ENCODE measurements around the gene SNRPA1. TPM values are rescaled to one million over a fixed set of nuclear protein-coding genes. Genes with fewer than 3 reads are reported as not detected.

The SNRPA1 gene
- total and polyA plus RNA-seq, 7 experiments from 2014 or later: 59.6 to 212 (median 90.1) TPM

DNA sequence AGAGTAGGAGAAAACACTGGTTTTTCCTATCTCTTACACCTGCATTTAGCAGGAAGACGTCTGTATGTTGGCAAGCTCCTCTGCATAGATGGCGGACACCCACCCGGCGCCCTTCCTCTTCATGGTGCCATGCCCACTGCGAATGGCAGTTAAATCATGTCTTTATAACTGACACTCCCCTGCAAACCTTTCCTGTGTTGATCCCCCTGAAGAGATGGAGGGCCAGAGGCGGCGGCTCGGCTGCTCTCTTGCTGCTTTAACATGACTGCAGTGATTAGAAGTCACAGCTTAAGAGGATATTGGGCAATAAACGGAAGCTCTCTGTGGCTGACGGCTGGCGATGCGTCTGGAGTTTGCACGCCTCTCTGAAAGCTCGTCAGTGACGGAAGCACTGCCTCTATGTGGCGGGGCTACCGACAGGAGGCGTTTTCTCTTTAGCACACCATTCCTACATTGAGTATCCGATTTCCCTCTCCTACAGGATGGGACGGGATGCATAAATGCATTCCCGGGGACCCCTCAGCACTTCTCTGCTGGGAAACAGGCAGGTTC, 25.5 kb upstream of the SNRPA1 start:
- ATAC-seq (peak; percentile 96), DNase-seq (peak; percentile 32 to 75 (median 61))
- H3K9me3 ChIP-seq (ENCODE audit: control insufficient read depth in 2 of 3, low read length in 3 of 3): no peaks in the 10 kb centered on the region
- peaks cover 5 to 8% of the 10 kb centered on the region in 2 donors for H3K4me1 ChIP-seq (ENCODE audit: control insufficient read depth in 2 of 2, insufficient read depth in 2 of 2, low read length in 2 of 2)
- no peaks in the 10 kb centered on the region for H3K27me3 ChIP-seq (ENCODE audit: control insufficient read depth in 2 of 2, insufficient read depth in 2 of 2, low read length in 2 of 2)
- ChIA-PET CTCF (interaction anchor here (0.8 to 1.8 kb wide), 5 partner anchors 11 to 320 kb away, joined by 3 to 8 read pairs (median 5); partner anchors contain the start of gene SNRPA1), POLR2A (interaction anchor here (0.5 to 2.3 kb wide), 8 partner anchors 12 to 1009 kb away, joined by 3 to 24 read pairs (median 4); partner anchors contain the start of genes SNRPA1 and TARS3)
- Mint-ChIP-seq H3K27me3 (peaks cover 2 to 20% (median 9%) of the 10 kb centered on the region in 5 donors), H3K4me3 (peak overlapping the region; percentile 68 to 91 (median 86)), H3K36me3 (peaks cover 0 to 3% (median 0%) of the 10 kb centered on the region in 5 donors), H3K27ac (peak overlapping the region; percentile 88 to 97 (median 94)), H3K9me3 (peaks cover 0 to 3% (median 0%) of the 10 kb centered on the region in 11 donors), H3K4me1 (peaks cover 13 to 14% (median 14%) of the 10 kb centered on the region in 7 donors)
- intact Hi-C loops (cut with micrococcal nuclease): loop anchor here (1.0 kb wide), 4 partner anchors 14 to 332 kb away; partner anchors contain the start of genes SNRPA1 (in 2 of the 2) and TM2D3 (in 1 of the 2)
- H3K36me3 ChIP-seq (ENCODE audit: control insufficient read depth in 2 of 3, insufficient read depth in 3 of 3, low read length in 3 of 3): no peaks in the 10 kb centered on the region
- peak overlapping the region; percentile 68 for H3K4me3 ChIP-seq (ENCODE audit: low read length)
- peak overlapping the region; percentile 55 for H3K27ac ChIP-seq (ENCODE audit: low read depth, low read length)

DNA sequence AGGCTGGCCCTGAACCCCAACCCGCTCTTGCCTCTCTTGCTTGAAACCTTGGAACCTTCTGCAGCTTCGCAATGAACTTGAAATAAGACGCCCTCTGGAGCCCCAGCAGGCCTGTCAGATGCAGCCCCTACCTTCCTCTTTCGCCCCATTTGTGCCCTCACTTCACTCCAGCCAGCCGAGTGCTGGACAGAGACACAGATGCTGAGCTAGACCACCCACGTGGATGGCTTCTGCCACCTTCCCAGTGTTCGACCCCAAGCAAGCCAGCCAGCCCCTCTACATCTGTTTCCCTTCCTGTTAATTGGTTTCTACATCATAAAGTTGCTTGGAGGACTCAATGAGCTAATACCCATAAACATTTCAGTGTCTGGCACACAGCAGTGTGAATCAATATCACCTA, 23.8 kb upstream of the SNRPA1 start:
- Mint-ChIP-seq H3K9me3 (peaks cover 0 to 3% (median 0%) of the 10 kb centered on the region in 11 donors), H3K36me3 (peaks cover 0 to 3% (median 0%) of the 10 kb centered on the region in 5 donors), H3K4me3 (no peak overlapping the region), H3K27me3 (peaks cover 0 to 11% (median 6%) of the 10 kb centered on the region in 5 donors), H3K27ac (peak overlapping the region in 3 of 9 donors; percentile 6 to 56 (median 36)), H3K4me1 (peaks cover 13 to 14% (median 14%) of the 10 kb centered on the region in 7 donors)
- CTCF ChIA-PET: interaction anchor here (1.8 kb wide), 1 partner anchor 13 kb away, joined by 5 read pairs; no protein-coding TSS in a partner anchor
- POLR2A ChIA-PET: interaction anchor here (2.3 kb wide), 1 partner anchor 24 kb away, joined by 24 read pairs; the partner anchor contains the start of gene SNRPA1
- Histone ChIP-seq H3K4me1 (ENCODE audit: control insufficient read depth in 2 of 2, insufficient read depth in 2 of 2, low read length in 2 of 2) (peaks cover 5 to 8% of the 10 kb centered on the region in 2 donors), H3K27me3 (ENCODE audit: control insufficient read depth in 2 of 2, insufficient read depth in 2 of 2, low read length in 2 of 2) (no peaks in the 10 kb centered on the region), H3K36me3 (ENCODE audit: control insufficient read depth in 2 of 3, insufficient read depth in 3 of 3, low read length in 3 of 3) (no peaks in the 10 kb centered on the region), H3K9me3 (ENCODE audit: control insufficient read depth in 2 of 3, low read length in 3 of 3) (no peaks in the 10 kb centered on the region), H3K27ac (ENCODE audit: low read depth, low read length) (no peak overlapping the region), H3K4me3 (ENCODE audit: low read length) (no peak overlapping the region)
- intact Hi-C loops (cut with micrococcal nuclease): no loop called here
- no peak for ATAC-seq
- no peak for DNase-seq

DNA sequence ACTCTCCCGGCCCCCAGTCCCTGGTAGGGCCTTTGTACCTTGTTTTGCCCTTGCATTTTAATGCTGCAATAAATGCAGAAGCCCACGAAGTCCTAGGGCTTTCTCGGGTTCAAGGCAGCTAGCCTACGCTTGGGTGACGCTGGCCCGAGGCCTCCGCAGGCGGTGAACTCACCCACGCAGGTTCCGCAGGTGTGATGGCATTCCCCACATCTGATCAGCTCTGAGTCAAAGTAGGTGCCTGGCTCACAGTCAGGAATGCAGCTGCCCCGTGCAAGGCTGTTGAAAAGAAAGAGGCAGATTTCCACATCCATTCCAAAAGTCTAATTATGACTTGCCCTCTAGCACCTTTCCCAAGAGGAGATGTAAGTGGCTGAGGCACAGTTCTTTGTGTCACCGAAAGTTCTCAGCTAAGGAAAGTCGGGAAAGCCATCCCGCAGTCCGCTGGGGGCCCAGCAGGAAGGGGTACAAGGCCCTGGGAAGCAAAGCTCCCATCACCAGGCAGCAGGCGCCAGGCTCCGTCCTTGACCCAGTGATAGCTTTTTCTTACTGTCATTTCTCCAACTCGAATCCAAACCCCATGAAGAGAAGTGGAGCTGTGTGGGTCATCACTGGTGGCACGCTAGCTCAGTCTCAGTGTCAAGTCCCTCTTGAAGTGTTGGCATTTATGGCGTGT, 23.2 kb upstream of the SNRPA1 start:
- H3K4me1 ChIP-seq (ENCODE audit: control insufficient read depth in 2 of 2, insufficient read depth in 2 of 2, low read length in 2 of 2): peaks cover 5 to 8% of the 10 kb centered on the region in 2 donors
- Mint-ChIP-seq H3K4me1 (peaks cover 13 to 14% (median 14%) of the 10 kb centered on the region in 7 donors), H3K36me3 (peaks cover 0 to 3% (median 0%) of the 10 kb centered on the region in 5 donors), H3K27me3 (peaks cover 0 to 11% (median 6%) of the 10 kb centered on the region in 5 donors), H3K9me3 (peaks cover 0 to 3% (median 0%) of the 10 kb centered on the region in 11 donors), H3K27ac (peak overlapping the region in 1 of 9 donors; percentile 10), H3K4me3 (no peak overlapping the region)
- H3K9me3 ChIP-seq (ENCODE audit: control insufficient read depth in 2 of 3, low read length in 3 of 3): no peaks in the 10 kb centered on the region
- intact Hi-C loops (cut with micrococcal nuclease): no loop called here
- DNase-seq (no peak), ATAC-seq (no peak)
- H3K4me3 ChIP-seq (ENCODE audit: low read length): no peak overlapping the region
- no peaks in the 10 kb centered on the region for H3K27me3 ChIP-seq (ENCODE audit: control insufficient read depth in 2 of 2, insufficient read depth in 2 of 2, low read length in 2 of 2)
- no peak overlapping the region for H3K27ac ChIP-seq (ENCODE audit: low read depth, low read length)
- ChIA-PET POLR2A (interaction anchor here (0.6 kb wide), 1 partner anchor 77 kb away, joined by 3 read pairs; no protein-coding TSS in a partner anchor), CTCF (no interaction called here)
- H3K36me3 ChIP-seq (ENCODE audit: control insufficient read depth in 2 of 3, insufficient read depth in 3 of 3, low read length in 3 of 3): no peaks in the 10 kb centered on the region

DNA sequence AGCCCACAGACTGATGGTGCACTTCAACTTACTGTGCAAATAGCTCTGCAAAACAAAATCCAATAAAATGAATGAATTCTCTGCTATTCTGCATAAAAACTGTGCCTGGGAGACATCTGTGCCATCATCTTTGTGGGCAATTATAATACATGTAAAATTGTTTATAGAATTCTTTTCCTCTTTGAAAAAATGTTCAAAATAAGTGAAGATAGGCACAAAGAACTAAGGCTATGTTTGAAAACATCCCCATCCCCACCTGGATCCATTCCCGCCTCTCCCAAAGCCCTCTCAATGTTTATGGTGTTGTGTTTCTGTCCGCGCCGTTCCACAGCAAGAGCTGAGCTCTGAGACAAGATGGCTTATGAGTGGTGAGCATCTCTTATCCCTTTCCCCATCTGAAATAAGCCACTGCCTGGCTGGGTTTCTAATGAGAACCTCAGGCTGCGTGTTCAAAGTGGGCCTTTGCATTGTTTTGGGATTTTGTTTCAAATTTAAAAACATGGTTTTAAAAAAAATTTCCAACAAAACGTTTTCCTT, 22.4 kb upstream of the SNRPA1 start:
- no peaks in the 10 kb centered on the region for H3K9me3 ChIP-seq (ENCODE audit: control insufficient read depth in 2 of 3, low read length in 3 of 3)
- Mint-ChIP-seq H3K4me1 (peaks cover 13 to 14% (median 14%) of the 10 kb centered on the region in 7 donors), H3K27ac (no peak overlapping the region), H3K36me3 (peaks cover 0 to 3% (median 0%) of the 10 kb centered on the region in 5 donors), H3K9me3 (peaks cover 0 to 3% (median 0%) of the 10 kb centered on the region in 11 donors), H3K4me3 (no peak overlapping the region), H3K27me3 (peaks cover 0 to 11% (median 6%) of the 10 kb centered on the region in 5 donors)
- intact Hi-C loops (cut with micrococcal nuclease): no loop called here
- ATAC-seq (no peak), DNase-seq (no peak)
- H3K36me3 ChIP-seq (ENCODE audit: control insufficient read depth in 2 of 3, insufficient read depth in 3 of 3, low read length in 3 of 3): no peaks in the 10 kb centered on the region
- peaks cover 5 to 8% of the 10 kb centered on the region in 2 donors for H3K4me1 ChIP-seq (ENCODE audit: control insufficient read depth in 2 of 2, insufficient read depth in 2 of 2, low read length in 2 of 2)
- no peak overlapping the region for H3K4me3 ChIP-seq (ENCODE audit: low read length)
- no peaks in the 10 kb centered on the region for H3K27me3 ChIP-seq (ENCODE audit: control insufficient read depth in 2 of 2, insufficient read depth in 2 of 2, low read length in 2 of 2)
- CTCF ChIA-PET: no interaction called here
- no peak overlapping the region for H3K27ac ChIP-seq (ENCODE audit: low read depth, low read length)
- POLR2A ChIA-PET: no interaction called here

DNA sequence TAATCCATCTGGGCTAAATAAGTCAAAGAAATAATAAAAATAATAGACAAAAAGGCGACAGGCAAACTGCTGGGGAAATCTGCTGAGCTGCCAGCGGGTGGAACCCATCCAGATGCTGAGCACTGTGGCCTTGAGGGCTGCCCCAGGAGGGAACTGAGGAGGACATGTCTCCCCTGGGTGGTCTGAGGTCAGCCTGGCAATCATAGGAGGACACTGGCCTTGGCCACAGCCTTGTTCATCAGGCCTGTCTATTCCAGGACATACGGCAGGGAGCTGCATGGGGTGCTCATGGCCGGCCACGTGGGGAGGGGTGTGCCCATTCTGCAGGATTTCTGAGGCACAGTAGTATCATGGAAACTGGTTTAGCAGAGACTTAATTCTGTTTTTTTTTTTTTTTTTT, 21.5 kb upstream of the SNRPA1 start:
- Histone ChIP-seq H3K36me3 (ENCODE audit: control insufficient read depth in 2 of 3, insufficient read depth in 3 of 3, low read length in 3 of 3) (no peaks in the 10 kb centered on the region), H3K9me3 (ENCODE audit: control insufficient read depth in 2 of 3, low read length in 3 of 3) (no peaks in the 10 kb centered on the region), H3K4me1 (ENCODE audit: control insufficient read depth in 2 of 2, insufficient read depth in 2 of 2, low read length in 2 of 2) (peaks cover 5 to 8% of the 10 kb centered on the region in 2 donors), H3K27ac (ENCODE audit: low read depth, low read length) (no peak overlapping the region), H3K27me3 (ENCODE audit: control insufficient read depth in 2 of 2, insufficient read depth in 2 of 2, low read length in 2 of 2) (no peaks in the 10 kb centered on the region), H3K4me3 (ENCODE audit: low read length) (no peak overlapping the region)
- Mint-ChIP-seq H3K36me3 (peaks cover 0 to 3% (median 0%) of the 10 kb centered on the region in 5 donors), H3K27ac (no peak overlapping the region), H3K9me3 (peaks cover 0 to 3% (median 0%) of the 10 kb centered on the region in 11 donors), H3K27me3 (peaks cover 0 to 11% (median 2%) of the 10 kb centered on the region in 5 donors), H3K4me3 (no peak overlapping the region), H3K4me1 (peaks cover 12 to 14% (median 13%) of the 10 kb centered on the region in 7 donors)
- CTCF ChIA-PET: no interaction called here
- intact Hi-C loops (cut with micrococcal nuclease): no loop called here
- DNase-seq: no peak
- POLR2A ChIA-PET: no interaction called here
- no peak for ATAC-seq

DNA sequence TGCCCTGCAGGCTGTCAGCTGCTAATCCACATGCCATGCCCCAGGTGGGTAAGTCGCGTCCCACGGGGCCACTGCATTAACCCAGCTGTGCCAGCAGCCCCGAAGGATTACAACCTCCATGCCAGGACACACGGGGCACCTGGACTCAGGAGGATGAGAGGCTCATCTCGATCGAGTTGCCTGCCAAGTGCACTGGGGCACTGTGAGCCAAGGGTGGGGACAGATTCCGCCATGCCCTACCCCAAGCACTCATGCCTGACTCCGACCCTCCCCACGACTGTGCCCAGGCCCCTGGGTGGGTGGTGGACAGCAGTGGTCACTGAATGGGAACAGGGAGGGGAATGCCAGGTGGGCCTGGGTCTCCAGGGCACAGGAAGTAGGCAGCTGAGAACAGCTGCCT, 20.7 kb upstream of the SNRPA1 start:
- no peak overlapping the region for H3K4me3 Mint-ChIP-seq
- H3K27ac Mint-ChIP-seq: no peak overlapping the region
- peaks cover 0 to 4% of the 10 kb centered on the region in 2 donors for H3K4me1 ChIP-seq (ENCODE audit: control insufficient read depth in 2 of 2, insufficient read depth in 2 of 2, low read length in 2 of 2)
- peaks cover 0 to 2% (median 0%) of the 10 kb centered on the region in 11 donors for H3K9me3 Mint-ChIP-seq
- H3K9me3 ChIP-seq (ENCODE audit: control insufficient read depth in 2 of 3, low read length in 3 of 3): no peaks in the 10 kb centered on the region
- no peaks in the 10 kb centered on the region for H3K27me3 ChIP-seq (ENCODE audit: control insufficient read depth in 2 of 2, insufficient read depth in 2 of 2, low read length in 2 of 2)
- H3K4me3 ChIP-seq (ENCODE audit: low read length): no peak overlapping the region
- H3K27ac ChIP-seq (ENCODE audit: low read depth, low read length): no peak overlapping the region
- H3K4me1 Mint-ChIP-seq: peaks cover 6 to 9% (median 7%) of the 10 kb centered on the region in 7 donors
- intact Hi-C loops (cut with micrococcal nuclease): no loop called here
- ChIA-PET POLR2A (no interaction called here), CTCF (interaction anchor here (0.8 kb wide), 1 partner anchor 13 kb away, joined by 5 read pairs; no protein-coding TSS in a partner anchor)
- ATAC-seq (no peak), DNase-seq (no peak)
- peaks cover 0 to 3% (median 0%) of the 10 kb centered on the region in 5 donors for H3K36me3 Mint-ChIP-seq
- peaks cover 0 to 11% (median 2%) of the 10 kb centered on the region in 5 donors for H3K27me3 Mint-ChIP-seq
- H3K36me3 ChIP-seq (ENCODE audit: control insufficient read depth in 2 of 3, insufficient read depth in 3 of 3, low read length in 3 of 3): no peaks in the 10 kb centered on the region
